NAMALWA (cell line): Measurements from ENCODE around the gene IMMP2L.

Experiments used
- DNase-seq: peaks from one replicate; pipeline ENCODE4 v3.0.0-alpha.2; 2015; ENCODE audit warnings: low spot score

Gene IMMP2L

GRCh38 chr7:111029141-111029572, 533.1 kb downstream of the IMMP2L start:
- no peak for DNase-seq

GRCh38 chr7:111027396-111027795, 534.9 kb downstream of the IMMP2L start:
- DNase-seq = no peak

GRCh38 chr7:111026806-111027205, 535.5 kb downstream of the IMMP2L start:
- DNase-seq = no peak

- no peak for DNase-seq
Measured at GRCh38 chr7:111026343-111026742, 535.9 kb downstream of the IMMP2L start.

- DNase-seq = no peak
Measured at GRCh38 chr7:111025006-111025405, 537.3 kb downstream of the IMMP2L start.

GRCh38 chr7:111018960-111019736, 543.1 kb downstream of the IMMP2L start:
- no peak for DNase-seq

GRCh38 chr7:111018447-111018846, 543.8 kb downstream of the IMMP2L start:
- DNase-seq = no peak

GRCh38 chr7:111014079-111014478, 548.2 kb downstream of the IMMP2L start:
- no peak for DNase-seq

GRCh38 chr7:111012799-111013675, 549.3 kb downstream of the IMMP2L start:
- DNase-seq = peak; percentile 23

- no peak for DNase-seq
Measured at GRCh38 chr7:111012149-111012548, 550.1 kb downstream of the IMMP2L start.

- DNase-seq = no peak
Measured at GRCh38 chr7:111011520-111011919, 550.8 kb downstream of the IMMP2L start.

- no peak for DNase-seq
Measured at GRCh38 chr7:111010798-111011197, 551.5 kb downstream of the IMMP2L start.

- DNase-seq = no peak
Measured at GRCh38 chr7:111009526-111010040, 552.7 kb downstream of the IMMP2L start.

- DNase-seq = no peak
Measured at GRCh38 chr7:111006691-111007090, 555.6 kb downstream of the IMMP2L start.

GRCh38 chr7:111006040-111006439, 556.3 kb downstream of the IMMP2L start:
- DNase-seq = no peak

- DNase-seq = no peak
Measured at GRCh38 chr7:111005445-111005844, 556.8 kb downstream of the IMMP2L start.

GRCh38 chr7:111004310-111004901, 557.9 kb downstream of the IMMP2L start:
- DNase-seq = no peak

- no peak for DNase-seq
Measured at GRCh38 chr7:111003883-111004282, 558.4 kb downstream of the IMMP2L start.

GRCh38 chr7:110994028-110994967, 568.0 kb downstream of the IMMP2L start:
- DNase-seq = no peak

- DNase-seq = no peak
Measured at GRCh38 chr7:110988890-110989501, 573.3 kb downstream of the IMMP2L start.

- no peak for DNase-seq
Measured at GRCh38 chr7:110988348-110988747, 573.9 kb downstream of the IMMP2L start.
